ENCODE measurements around the gene AZI2.

DNA sequence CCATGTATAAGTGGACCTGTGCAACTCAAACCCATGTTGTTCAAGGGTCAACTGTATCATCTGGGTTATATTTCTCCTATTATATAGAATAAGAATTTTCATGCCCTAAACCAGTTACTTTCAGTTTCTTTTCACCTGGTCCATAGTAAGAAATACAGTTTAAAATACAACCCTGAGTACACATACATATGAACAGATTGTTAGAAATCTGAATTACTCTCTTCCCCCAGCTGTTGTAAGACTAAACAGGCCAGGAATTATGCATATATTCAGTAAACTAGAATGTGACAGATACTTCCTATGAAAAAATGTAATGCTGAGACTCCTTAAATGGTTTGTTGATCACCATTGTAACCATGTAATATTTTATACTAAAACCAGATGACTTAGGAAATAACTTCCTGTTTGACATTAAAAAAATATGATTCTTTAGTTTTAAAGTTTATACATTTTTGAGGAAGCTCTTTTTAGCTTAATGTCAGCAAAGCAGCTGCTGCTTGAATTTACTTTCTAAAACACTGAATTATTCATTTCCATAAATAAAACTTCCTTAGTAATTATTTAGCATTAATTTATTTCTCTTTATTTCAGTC, 52.6 kb downstream of the AZI2 start:
- TF ChIP-seq CTCF (IDR thresholded peaks at IDR 0.05; ENCODE audit: insufficient read depth, low read length) (no peak), POLR2AphosphoS5 (IDR thresholded peaks at IDR 0.05; ENCODE audit: low read depth) (no peak), SPI1 (IDR thresholded peaks at IDR 0.05; ENCODE audit: borderline replicate concordance, low read depth) (no peak), GABPA (IDR thresholded peaks at IDR 0.05; ENCODE audit: low read depth) (no peak)
- TF ChIP-seq, protein P1, sequence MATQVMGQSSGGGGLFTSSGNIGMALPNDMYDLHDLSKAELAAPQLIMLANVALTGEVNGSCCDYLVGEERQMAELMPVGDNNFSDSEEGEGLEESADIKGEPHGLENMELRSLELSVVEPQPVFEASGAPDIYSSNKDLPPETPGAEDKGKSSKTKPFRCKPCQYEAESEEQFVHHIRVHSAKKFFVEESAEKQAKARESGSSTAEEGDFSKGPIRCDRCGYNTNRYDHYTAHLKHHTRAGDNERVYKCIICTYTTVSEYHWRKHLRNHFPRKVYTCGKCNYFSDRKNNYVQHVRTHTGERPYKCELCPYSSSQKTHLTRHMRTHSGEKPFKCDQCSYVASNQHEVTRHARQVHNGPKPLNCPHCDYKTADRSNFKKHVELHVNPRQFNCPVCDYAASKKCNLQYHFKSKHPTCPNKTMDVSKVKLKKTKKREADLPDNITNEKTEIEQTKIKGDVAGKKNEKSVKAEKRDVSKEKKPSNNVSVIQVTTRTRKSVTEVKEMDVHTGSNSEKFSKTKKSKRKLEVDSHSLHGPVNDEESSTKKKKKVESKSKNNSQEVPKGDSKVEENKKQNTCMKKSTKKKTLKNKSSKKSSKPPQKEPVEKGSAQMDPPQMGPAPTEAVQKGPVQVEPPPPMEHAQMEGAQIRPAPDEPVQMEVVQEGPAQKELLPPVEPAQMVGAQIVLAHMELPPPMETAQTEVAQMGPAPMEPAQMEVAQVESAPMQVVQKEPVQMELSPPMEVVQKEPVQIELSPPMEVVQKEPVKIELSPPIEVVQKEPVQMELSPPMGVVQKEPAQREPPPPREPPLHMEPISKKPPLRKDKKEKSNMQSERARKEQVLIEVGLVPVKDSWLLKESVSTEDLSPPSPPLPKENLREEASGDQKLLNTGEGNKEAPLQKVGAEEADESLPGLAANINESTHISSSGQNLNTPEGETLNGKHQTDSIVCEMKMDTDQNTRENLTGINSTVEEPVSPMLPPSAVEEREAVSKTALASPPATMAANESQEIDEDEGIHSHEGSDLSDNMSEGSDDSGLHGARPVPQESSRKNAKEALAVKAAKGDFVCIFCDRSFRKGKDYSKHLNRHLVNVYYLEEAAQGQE (IDR thresholded peaks at IDR 0.05; ENCODE audit: insufficient replicate concordance, low read depth): no peak
